ENCODE measurements around the gene SGSM2.

GRCh38 chr17:2366747-2367494 lies 29.6 kb downstream of the SGSM2 start:
- TF ChIP-seq, protein P1, sequence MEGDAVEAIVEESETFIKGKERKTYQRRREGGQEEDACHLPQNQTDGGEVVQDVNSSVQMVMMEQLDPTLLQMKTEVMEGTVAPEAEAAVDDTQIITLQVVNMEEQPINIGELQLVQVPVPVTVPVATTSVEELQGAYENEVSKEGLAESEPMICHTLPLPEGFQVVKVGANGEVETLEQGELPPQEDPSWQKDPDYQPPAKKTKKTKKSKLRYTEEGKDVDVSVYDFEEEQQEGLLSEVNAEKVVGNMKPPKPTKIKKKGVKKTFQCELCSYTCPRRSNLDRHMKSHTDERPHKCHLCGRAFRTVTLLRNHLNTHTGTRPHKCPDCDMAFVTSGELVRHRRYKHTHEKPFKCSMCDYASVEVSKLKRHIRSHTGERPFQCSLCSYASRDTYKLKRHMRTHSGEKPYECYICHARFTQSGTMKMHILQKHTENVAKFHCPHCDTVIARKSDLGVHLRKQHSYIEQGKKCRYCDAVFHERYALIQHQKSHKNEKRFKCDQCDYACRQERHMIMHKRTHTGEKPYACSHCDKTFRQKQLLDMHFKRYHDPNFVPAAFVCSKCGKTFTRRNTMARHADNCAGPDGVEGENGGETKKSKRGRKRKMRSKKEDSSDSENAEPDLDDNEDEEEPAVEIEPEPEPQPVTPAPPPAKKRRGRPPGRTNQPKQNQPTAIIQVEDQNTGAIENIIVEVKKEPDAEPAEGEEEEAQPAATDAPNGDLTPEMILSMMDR (IDR thresholded peaks at IDR 0.05) = no peak
- no peak for TF ChIP-seq POLR2A (IDR thresholded peaks at IDR 0.05)

All from lower leg skin (tissue), 3 donors.